Peyer's patch (tissue), 4 donors: Measurements from ENCODE around the gene TRAF5. TPM values are rescaled to one million over a fixed set of nuclear protein-coding genes. Genes with fewer than 3 reads are reported as not detected.

Experiments used
- DNase-seq, 3 donors: peaks; one replicate each; pipeline ENCODE4 v3.0.0-alpha.2; 2017 to 2019
- H3K27ac ChIP-seq, 4 donors: fragments of 200-600 bp; sonication (generic); one replicate each; pipeline ENCODE4 v1.5.1; 2016 to 2019
- H3K27me3 ChIP-seq, 2 donors: fragments of 200-600 bp; sonication (generic); one replicate each; pipeline ENCODE4 v1.5.1; 2019
- H3K36me3 ChIP-seq, 3 donors: fragments of 200-600 bp; sonication (generic); one replicate each; pipeline ENCODE4 v1.5.1; 2016 to 2019
- H3K4me1 ChIP-seq, 4 donors: fragments of 200-600 bp; sonication (generic); one replicate each; pipeline ENCODE4 v1.5.1; 2016 to 2019
- H3K4me3 ChIP-seq, 4 donors: fragments of 200-600 bp; sonication (generic); 1 replicate in 3 of 4; 2 replicates in 1 of 4; pipeline ENCODE4 v1.5.1; 2016 to 2019; ENCODE audit warnings: mild to moderate bottlenecking in 1 of 4
- H3K9me3 ChIP-seq, 4 donors: fragments of 200-600 bp; sonication (generic); one replicate each; pipeline ENCODE4 v1.5.1; 2016 to 2019; ENCODE audit warnings: mild to moderate bottlenecking in 1 of 4
- POLR2A ChIP-seq, 2 donors: fragments of 450-650 bp; IDR thresholded peaks; one replicate each; pipeline ENCODE4 v1.5.1; 2017; ENCODE audit warnings: antibody characterized with exemption in 2 of 2, mild to moderate bottlenecking in 2 of 2, moderate library complexity in 2 of 2
- total RNA-seq, 4 donors: library from RNA; depleted of rRNA; stranded (reverse); fragments of >200 nt; gene quantifications; one replicate each; pipeline ENCODE4 v1.1.0, GENCODE V29; 2016
- TF ChIP-seq, protein P1 (sequence below), 6 experiments: fragments of 450-650 bp in 4 of 6; fragments of 200-600 bp in 2 of 6; sonication (generic) in 1 of 6; IDR thresholded peaks; one replicate each; pipeline ENCODE4 v1.5.1; 2017 to 2019; ENCODE audit warnings: antibody characterized with exemption in 6 of 6, mild to moderate bottlenecking in 3 of 6, moderate library complexity in 1 of 6

Gene TRAF5
- total RNA-seq, 4 donors from 2014 or later: 10.9 to 98.2 (median 24.9) TPM

GRCh38 chr1:211333906-211334305, 7.3 kb downstream of the TRAF5 start:
- peaks cover 0 to 72% (median 60%) of the 10 kb centered on the region in 4 donors for H3K4me1 ChIP-seq
- H3K27me3 ChIP-seq: no peaks in the 10 kb centered on the region
- peak in 1 of 3 donors; percentile 47 for DNase-seq
- H3K36me3 ChIP-seq: no peaks in the 10 kb centered on the region
- H3K9me3 ChIP-seq: no peaks in the 10 kb centered on the region
- no peak for TF ChIP-seq POLR2A (IDR thresholded peaks at IDR 0.05)
- TF ChIP-seq, protein P1, sequence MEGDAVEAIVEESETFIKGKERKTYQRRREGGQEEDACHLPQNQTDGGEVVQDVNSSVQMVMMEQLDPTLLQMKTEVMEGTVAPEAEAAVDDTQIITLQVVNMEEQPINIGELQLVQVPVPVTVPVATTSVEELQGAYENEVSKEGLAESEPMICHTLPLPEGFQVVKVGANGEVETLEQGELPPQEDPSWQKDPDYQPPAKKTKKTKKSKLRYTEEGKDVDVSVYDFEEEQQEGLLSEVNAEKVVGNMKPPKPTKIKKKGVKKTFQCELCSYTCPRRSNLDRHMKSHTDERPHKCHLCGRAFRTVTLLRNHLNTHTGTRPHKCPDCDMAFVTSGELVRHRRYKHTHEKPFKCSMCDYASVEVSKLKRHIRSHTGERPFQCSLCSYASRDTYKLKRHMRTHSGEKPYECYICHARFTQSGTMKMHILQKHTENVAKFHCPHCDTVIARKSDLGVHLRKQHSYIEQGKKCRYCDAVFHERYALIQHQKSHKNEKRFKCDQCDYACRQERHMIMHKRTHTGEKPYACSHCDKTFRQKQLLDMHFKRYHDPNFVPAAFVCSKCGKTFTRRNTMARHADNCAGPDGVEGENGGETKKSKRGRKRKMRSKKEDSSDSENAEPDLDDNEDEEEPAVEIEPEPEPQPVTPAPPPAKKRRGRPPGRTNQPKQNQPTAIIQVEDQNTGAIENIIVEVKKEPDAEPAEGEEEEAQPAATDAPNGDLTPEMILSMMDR (IDR thresholded peaks at IDR 0.05): no peak
- H3K4me3 ChIP-seq: no peak overlapping the region
- peak overlapping the region in 3 of 4 donors; percentile 9 to 94 (median 25) for H3K27ac ChIP-seq

- peak overlapping the region; percentile 56 to 94 (median 71) for H3K27ac ChIP-seq
- TF ChIP-seq POLR2A (IDR thresholded peaks at IDR 0.05): no peak
- TF ChIP-seq, protein P1 (IDR thresholded peaks at IDR 0.05): peak in 1 of 6 experiments; percentile 5
Observed at GRCh38 chr1:211334986-211335385, 8.4 kb downstream of the TRAF5 start.

DNA sequence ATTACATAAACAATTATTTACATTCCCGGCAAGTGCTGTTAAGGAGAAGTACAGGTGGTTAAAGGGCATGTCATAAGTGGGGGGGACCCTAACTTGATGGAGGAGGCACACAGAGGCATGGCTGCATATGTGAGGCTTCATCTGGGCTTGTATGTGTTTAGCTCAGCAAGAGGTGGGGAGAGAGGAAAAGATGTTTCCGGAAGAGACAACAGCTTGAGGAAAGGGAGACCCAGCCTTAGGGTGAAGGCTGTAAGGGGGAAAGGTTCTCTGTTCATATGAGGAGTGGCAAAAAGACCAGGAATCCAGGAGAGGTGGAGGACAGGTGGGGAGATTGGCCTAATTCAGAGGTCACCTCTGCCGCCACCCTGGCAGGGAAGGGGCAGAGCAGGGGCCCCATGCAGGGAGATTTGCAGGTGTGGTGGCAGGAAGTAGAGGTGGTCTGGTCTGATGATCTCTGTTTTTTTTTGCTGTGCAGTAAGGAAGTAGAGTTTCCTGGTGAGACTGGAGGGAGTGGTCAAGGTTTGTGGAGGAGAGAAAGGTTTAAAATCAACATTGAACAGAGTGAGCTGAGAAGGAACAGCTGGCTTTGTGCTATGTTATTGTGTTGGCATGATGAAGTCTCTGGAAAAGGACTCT, 9.0 kb downstream of the TRAF5 start:
- TF ChIP-seq, protein P1 (IDR thresholded peaks at IDR 0.05): no peak
- no peak for TF ChIP-seq POLR2A (IDR thresholded peaks at IDR 0.05)
- H3K27me3 ChIP-seq: no peaks in the 10 kb centered on the region
- H3K4me1 ChIP-seq: peaks cover 0 to 75% (median 57%) of the 10 kb centered on the region in 4 donors
- no peaks in the 10 kb centered on the region for H3K9me3 ChIP-seq
- peak overlapping the region; percentile 56 to 94 (median 71) for H3K27ac ChIP-seq
- no peaks in the 10 kb centered on the region for H3K36me3 ChIP-seq
- H3K4me3 ChIP-seq: peak overlapping the region in 1 of 4 donors; percentile 26
- DNase-seq: peak in 2 of 3 donors; percentile 77 to 80

More at GRCh38 chr1:211334986-211335385, 8.4 kb downstream of the TRAF5 start:
- no peak for DNase-seq
- Histone ChIP-seq H3K4me3 (no peak overlapping the region), H3K36me3 (no peaks in the 10 kb centered on the region), H3K27me3 (no peaks in the 10 kb centered on the region), H3K4me1 (peaks cover 0 to 81% (median 60%) of the 10 kb centered on the region in 4 donors), H3K9me3 (no peaks in the 10 kb centered on the region)

DNA sequence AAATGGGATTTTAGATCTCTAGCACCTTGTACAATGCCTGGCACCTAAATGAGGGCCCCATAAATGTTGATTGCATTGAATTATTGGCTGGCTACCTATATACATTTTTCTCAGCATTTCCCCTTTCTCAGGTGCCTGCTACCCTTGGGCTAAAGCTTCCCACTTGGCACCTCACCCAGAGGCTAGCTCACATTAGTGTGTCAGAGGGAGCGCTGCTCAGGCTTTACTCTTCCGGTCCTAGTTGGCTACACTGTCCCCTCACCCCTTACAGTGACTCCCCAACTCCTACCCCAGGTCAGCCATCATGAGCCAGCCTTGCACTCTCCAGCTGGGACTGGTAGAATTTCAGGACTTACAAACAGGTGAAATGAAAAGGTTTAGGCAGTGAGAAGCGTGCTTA, 9.5 kb downstream of the TRAF5 start:
- peak in 1 of 3 donors; percentile 52 for DNase-seq
- Histone ChIP-seq H3K4me1 (peaks cover 3 to 72% (median 55%) of the 10 kb centered on the region in 4 donors), H3K36me3 (no peaks in the 10 kb centered on the region), H3K27me3 (no peaks in the 10 kb centered on the region), H3K9me3 (no peaks in the 10 kb centered on the region), H3K27ac (peak overlapping the region; percentile 56 to 94 (median 71)), H3K4me3 (peak overlapping the region in 1 of 4 donors; percentile 26)
- TF ChIP-seq, protein P1 (IDR thresholded peaks at IDR 0.05): no peak
- no peak for TF ChIP-seq POLR2A (IDR thresholded peaks at IDR 0.05)

DNA sequence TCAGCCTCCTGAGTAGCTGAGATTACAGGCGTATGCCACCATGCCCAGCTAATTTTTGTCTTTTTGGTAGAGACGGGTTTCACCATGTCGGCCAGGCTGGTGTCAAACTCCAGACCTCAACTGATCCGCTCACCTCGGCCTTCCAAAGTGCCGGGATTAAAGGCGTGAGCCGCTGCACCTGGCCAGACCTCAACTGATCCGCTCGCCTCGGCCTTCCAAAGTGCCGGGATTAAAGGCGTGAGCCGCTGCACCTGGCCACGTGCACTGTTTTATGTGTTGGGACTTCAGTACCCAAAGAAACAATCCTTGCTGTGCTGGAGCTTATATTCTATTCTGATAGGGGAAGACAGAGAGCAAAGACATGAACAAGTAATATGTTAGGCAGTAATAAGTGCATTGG, 10.1 kb downstream of the TRAF5 start:
- Histone ChIP-seq H3K27ac (peak overlapping the region; percentile 56 to 94 (median 71)), H3K27me3 (no peaks in the 10 kb centered on the region), H3K9me3 (no peaks in the 10 kb centered on the region), H3K4me3 (peak overlapping the region in 1 of 4 donors; percentile 26), H3K4me1 (peaks cover 3 to 73% (median 55%) of the 10 kb centered on the region in 4 donors), H3K36me3 (no peaks in the 10 kb centered on the region)
- no peak for TF ChIP-seq POLR2A (IDR thresholded peaks at IDR 0.05)
- TF ChIP-seq, protein P1 (IDR thresholded peaks at IDR 0.05): no peak
- DNase-seq: no peak
